Activated T-helper 1 cell treated with anti-CD3 and anti-CD28 coated beads, Interleukin-12 subunit alpha, Interleukin-12 subunit beta, Interleukin-2, Interleukin-4 antibody, amounts not matched to agents 30 ng/mL and 10 ng/mL and 1 ng/mL, durations not matched to agents 14 hours and 24 hours and 36 hours (primary cell): ENCODE measurements around the gene CDH23. TPM values are rescaled to one million over a fixed set of nuclear protein-coding genes. Genes with fewer than 3 reads are reported as not detected.

ENCODE experiments used
- DNase-seq: peaks from one replicate; pipeline ENCODE4 v3.0.0; 2021; ENCODE audit warnings: low spot score
- H3K27ac Mint-ChIP-seq: one replicate; pipeline ENCODE4 v1.8.0; 2021; ENCODE audit warnings: mild to moderate bottlenecking, mixed read lengths
- H3K27me3 Mint-ChIP-seq: one replicate; pipeline ENCODE4 v1.8.0; 2022; ENCODE audit warnings: mild to moderate bottlenecking, moderate library complexity, mixed read lengths; ENCODE audit not compliant: insufficient read depth
- H3K36me3 Mint-ChIP-seq: one replicate; pipeline ENCODE4 v1.8.0; 2021; ENCODE audit warnings: low read depth, mixed read lengths
- H3K4me1 Mint-ChIP-seq: one replicate; pipeline ENCODE4 v1.8.0; 2021; ENCODE audit warnings: low read depth, mixed read lengths
- H3K4me3 Mint-ChIP-seq: one replicate; pipeline ENCODE4 v1.8.0; 2021; ENCODE audit warnings: mild to moderate bottlenecking, moderate library complexity, mixed read lengths
- H3K9me3 Mint-ChIP-seq: one replicate; pipeline ENCODE4 v1.8.0; 2021; ENCODE audit warnings: mixed read lengths
- intact Hi-C: fragments of 100-400 bp; cut with micrococcal nuclease; formaldehyde crosslinking; loops from one replicate; pipeline ENCODE4 v1.15.1; 2024
- total RNA-seq: library from RNA; stranded (reverse); gene quantifications from 2 replicates; pipeline ENCODE4 v1.2.3, GENCODE V29; 2022

Gene CDH23
- total RNA-seq, 1 donor from 2014 or later = 0.57 TPM

GRCh38 chr10:71569775-71570588 is 173.3 kb downstream of the CDH23 start:
- intact Hi-C loops = loop anchor here (1.0 to 5.0 kb wide), 4 partner anchors 84 to 256 kb away; partner anchors contain the start of gene CDH23
- no peaks in the 10 kb centered on the region for H3K9me3 Mint-ChIP-seq
- no peaks in the 10 kb centered on the region for H3K27me3 Mint-ChIP-seq
- peak; percentile 63 for DNase-seq
- H3K27ac Mint-ChIP-seq = peak overlapping the region; percentile 55
- no peaks in the 10 kb centered on the region for H3K36me3 Mint-ChIP-seq
- no peak overlapping the region for H3K4me3 Mint-ChIP-seq
- H3K4me1 Mint-ChIP-seq = no peaks in the 10 kb centered on the region

- H3K4me1 Mint-ChIP-seq = no peaks in the 10 kb centered on the region
- intact Hi-C loops = loop anchor here (5.0 kb wide), 1 partner anchor 174 kb away; the partner anchor contains the start of gene CDH23
- H3K27me3 Mint-ChIP-seq = no peaks in the 10 kb centered on the region
- no peak overlapping the region for H3K27ac Mint-ChIP-seq
- no peak overlapping the region for H3K4me3 Mint-ChIP-seq
- no peak for DNase-seq
- H3K36me3 Mint-ChIP-seq = no peaks in the 10 kb centered on the region
- H3K9me3 Mint-ChIP-seq = no peaks in the 10 kb centered on the region
Observed at GRCh38 chr10:71571460-71572175, 174.9 kb downstream of the CDH23 start.

- no peaks in the 10 kb centered on the region for H3K27me3 Mint-ChIP-seq
- no peak for DNase-seq
- intact Hi-C loops = loop anchor here (5.0 kb wide), 1 partner anchor 176 kb away; the partner anchor contains the start of gene CDH23
- no peaks in the 10 kb centered on the region for H3K4me1 Mint-ChIP-seq
- H3K36me3 Mint-ChIP-seq = no peaks in the 10 kb centered on the region
- H3K27ac Mint-ChIP-seq = no peak overlapping the region
- H3K9me3 Mint-ChIP-seq = no peaks in the 10 kb centered on the region
- H3K4me3 Mint-ChIP-seq = no peak overlapping the region
Observed at GRCh38 chr10:71572962-71573361, 176.2 kb downstream of the CDH23 start.

GRCh38 chr10:71573562-71574518 is 177.1 kb downstream of the CDH23 start:
- intact Hi-C loops = loop anchor here (5.0 kb wide), 1 partner anchor 177 kb away; the partner anchor contains the start of gene CDH23
- H3K4me1 Mint-ChIP-seq = no peaks in the 10 kb centered on the region
- no peak for DNase-seq
- no peak overlapping the region for H3K4me3 Mint-ChIP-seq
- no peaks in the 10 kb centered on the region for H3K36me3 Mint-ChIP-seq
- H3K27ac Mint-ChIP-seq = no peak overlapping the region
- H3K9me3 Mint-ChIP-seq = no peaks in the 10 kb centered on the region
- H3K27me3 Mint-ChIP-seq = no peaks in the 10 kb centered on the region

GRCh38 chr10:71575451-71575850 is 178.7 kb downstream of the CDH23 start:
- no peaks in the 10 kb centered on the region for H3K9me3 Mint-ChIP-seq
- no peak overlapping the region for H3K27ac Mint-ChIP-seq
- intact Hi-C loops = no loop called here
- no peak overlapping the region for H3K4me3 Mint-ChIP-seq
- H3K4me1 Mint-ChIP-seq = no peaks in the 10 kb centered on the region
- H3K36me3 Mint-ChIP-seq = no peaks in the 10 kb centered on the region
- DNase-seq = no peak
- H3K27me3 Mint-ChIP-seq = no peaks in the 10 kb centered on the region

GRCh38 chr10:71575934-71576801 is 179.4 kb downstream of the CDH23 start:
- Mint-ChIP-seq H3K36me3 (no peaks in the 10 kb centered on the region), H3K9me3 (no peaks in the 10 kb centered on the region), H3K4me3 (no peak overlapping the region), H3K27ac (no peak overlapping the region), H3K4me1 (no peaks in the 10 kb centered on the region), H3K27me3 (no peaks in the 10 kb centered on the region)
- intact Hi-C loops = no loop called here
- no peak for DNase-seq

GRCh38 chr10:71576842-71577241 is 180.1 kb downstream of the CDH23 start:
- Mint-ChIP-seq H3K9me3 (no peaks in the 10 kb centered on the region), H3K36me3 (no peaks in the 10 kb centered on the region), H3K4me1 (no peaks in the 10 kb centered on the region), H3K27ac (no peak overlapping the region), H3K27me3 (no peaks in the 10 kb centered on the region), H3K4me3 (no peak overlapping the region)
- DNase-seq = no peak
- intact Hi-C loops = no loop called here

- H3K4me3 Mint-ChIP-seq = no peak overlapping the region
- no peaks in the 10 kb centered on the region for H3K36me3 Mint-ChIP-seq
- H3K27ac Mint-ChIP-seq = no peak overlapping the region
- DNase-seq = no peak
- intact Hi-C loops = no loop called here
- H3K27me3 Mint-ChIP-seq = no peaks in the 10 kb centered on the region
- no peaks in the 10 kb centered on the region for H3K4me1 Mint-ChIP-seq
- no peaks in the 10 kb centered on the region for H3K9me3 Mint-ChIP-seq
Observed at GRCh38 chr10:71577345-71577744, 180.6 kb downstream of the CDH23 start.

GRCh38 chr10:71578069-71578468 is 181.3 kb downstream of the CDH23 start:
- Mint-ChIP-seq H3K4me3 (no peak overlapping the region), H3K36me3 (no peaks in the 10 kb centered on the region), H3K27me3 (no peaks in the 10 kb centered on the region), H3K9me3 (no peaks in the 10 kb centered on the region), H3K4me1 (no peaks in the 10 kb centered on the region), H3K27ac (no peak overlapping the region)
- intact Hi-C loops = no loop called here
- no peak for DNase-seq

GRCh38 chr10:71579668-71580067 is 182.9 kb downstream of the CDH23 start:
- Mint-ChIP-seq H3K27ac (no peak overlapping the region), H3K36me3 (no peaks in the 10 kb centered on the region), H3K4me1 (no peaks in the 10 kb centered on the region), H3K9me3 (no peaks in the 10 kb centered on the region), H3K27me3 (no peaks in the 10 kb centered on the region), H3K4me3 (no peak overlapping the region)
- intact Hi-C loops = no loop called here
- no peak for DNase-seq

GRCh38 chr10:71580415-71580814 is 183.7 kb downstream of the CDH23 start:
- H3K9me3 Mint-ChIP-seq = no peaks in the 10 kb centered on the region
- no peaks in the 10 kb centered on the region for H3K27me3 Mint-ChIP-seq
- H3K4me3 Mint-ChIP-seq = no peak overlapping the region
- H3K4me1 Mint-ChIP-seq = no peaks in the 10 kb centered on the region
- DNase-seq = no peak
- H3K36me3 Mint-ChIP-seq = no peaks in the 10 kb centered on the region
- H3K27ac Mint-ChIP-seq = no peak overlapping the region
- intact Hi-C loops = no loop called here

GRCh38 chr10:71580926-71581325 is 184.2 kb downstream of the CDH23 start:
- H3K36me3 Mint-ChIP-seq = no peaks in the 10 kb centered on the region
- H3K27me3 Mint-ChIP-seq = no peaks in the 10 kb centered on the region
- H3K4me3 Mint-ChIP-seq = no peak overlapping the region
- H3K4me1 Mint-ChIP-seq = no peaks in the 10 kb centered on the region
- H3K9me3 Mint-ChIP-seq = no peaks in the 10 kb centered on the region
- DNase-seq = no peak
- H3K27ac Mint-ChIP-seq = no peak overlapping the region
- intact Hi-C loops = no loop called here
